Neural cell (in vitro differentiated cells): ENCODE results near the gene SIK1. TPM values are rescaled to one million over a fixed set of nuclear protein-coding genes. Genes with fewer than 3 reads are reported as not detected.

Experiments used
- H2AFZ ChIP-seq: fragments of 200-600, 300-800 bp; sonication (generic), shearing (Covaris generic); 2 replicates; pipeline ENCODE4 v1.6.0; 2014; ENCODE audit warnings: low read depth, mild to moderate bottlenecking, antibody characterized with exemption, low read length, moderate library complexity
- H3F3A ChIP-seq: fragments of 200-600 bp; shearing (Covaris generic); 2 replicates; pipeline ENCODE4 v1.6.1; 2016; ENCODE audit warnings: mild to moderate bottlenecking, moderate library complexity, mixed read lengths, antibody characterized with exemption, low read length; ENCODE audit not compliant: insufficient read depth, poor library complexity, severe bottlenecking
- H3K27ac ChIP-seq: fragments of 200-600, 300-800 bp; sonication (generic), shearing (Covaris generic); 2 replicates; pipeline ENCODE4 v1.5.1; 2014; ENCODE audit warnings: mild to moderate bottlenecking, low read length, moderate library complexity
- H3K27me3 ChIP-seq: fragments of 300-800, 200-600 bp; sonication (generic), shearing (Covaris generic); 2 replicates; pipeline ENCODE4 v1.6.0; 2014; ENCODE audit warnings: mild to moderate bottlenecking, low read depth, low read length, moderate library complexity; ENCODE audit not compliant: insufficient read depth
- H3K36me3 ChIP-seq: fragments of 300-800, 200-600 bp; sonication (generic), shearing (Covaris generic); 2 replicates; pipeline ENCODE4 v1.5.1; 2014; ENCODE audit warnings: mild to moderate bottlenecking, antibody characterized with exemption, low read length, moderate library complexity; ENCODE audit not compliant: insufficient read depth
- H3K4me2 ChIP-seq: fragments of 300-800, 200-600 bp; sonication (generic), shearing (Covaris generic); 2 replicates; pipeline ENCODE4 v1.6.0; 2014; ENCODE audit warnings: mild to moderate bottlenecking, low read length
- H3K4me3 ChIP-seq: fragments of 300-800, 200-600 bp; sonication (generic), shearing (Covaris generic); 2 replicates; pipeline ENCODE4 v1.5.1; 2014; ENCODE audit warnings: mild to moderate bottlenecking, low read length, moderate library complexity
- H3K79me2 ChIP-seq: fragments of 200-600 bp; shearing (Covaris generic); replicated peaks from 2 replicates; pipeline ENCODE4 v1.6.0; 2014; ENCODE audit warnings: mild to moderate bottlenecking, low read length, moderate library complexity; ENCODE audit not compliant: insufficient read depth
- H3K9ac ChIP-seq: fragments of 300-800, 200-600 bp; sonication (generic), shearing (Covaris generic); 2 replicates; pipeline ENCODE4 v1.6.1; 2016; ENCODE audit warnings: mild to moderate bottlenecking, low read length, mixed read lengths
- H3K9me2 ChIP-seq: fragments of 200-600 bp; shearing (Covaris generic); 2 replicates; pipeline ENCODE4 v1.6.1; 2016; ENCODE audit warnings: mild to moderate bottlenecking, low read length, mixed read lengths; ENCODE audit not compliant: insufficient read depth
- H3K9me3 ChIP-seq: fragments of 200-600, 300-800 bp; sonication (generic), shearing (Covaris generic); 2 replicates; pipeline ENCODE4 v1.6.1; 2016; ENCODE audit warnings: mild to moderate bottlenecking, mixed run types, low read length, moderate library complexity, mixed read lengths
- H4K20me1 ChIP-seq: fragments of 200-600 bp; shearing (Covaris generic); 2 replicates; pipeline ENCODE4 v1.6.1; 2016; ENCODE audit warnings: mild to moderate bottlenecking, mixed run types; ENCODE audit not compliant: insufficient read depth
- EP300 ChIP-seq: fragments of 450-650 bp; conservative IDR thresholded peaks from 2 replicates; pipeline ENCODE4 v1.6.1; 2014; ENCODE audit warnings: antibody characterized with exemption, mild to moderate bottlenecking, moderate library complexity; ENCODE audit not compliant: poor library complexity, severe bottlenecking
- EZH2 ChIP-seq: fragments of 200-600, 300-800 bp; shearing (Covaris generic), sonication (generic); IDR thresholded peaks from 2 replicates; pipeline ENCODE4 v1.6.1; 2014; ENCODE audit warnings: antibody characterized with exemption, low read length, borderline replicate concordance, mild to moderate bottlenecking; ENCODE audit not compliant: insufficient read depth, poor library complexity, severe bottlenecking
- MXI1 ChIP-seq: fragments of 450-650 bp; conservative IDR thresholded peaks from 2 replicates; pipeline ENCODE4 v1.6.1; 2014; ENCODE audit warnings: antibody characterized with exemption, mild to moderate bottlenecking; ENCODE audit not compliant: poor library complexity, severe bottlenecking
- POLR2AphosphoS5 ChIP-seq: IDR thresholded peaks from 2 replicates; pipeline ENCODE4 v1.6.1; 2012
- RAD21 ChIP-seq: fragments of 450-650 bp; conservative IDR thresholded peaks from 2 replicates; pipeline ENCODE4 v1.6.1; 2014; ENCODE audit warnings: antibody characterized with exemption, mild to moderate bottlenecking, moderate library complexity
- SMC3 ChIP-seq: fragments of 450-650 bp; conservative IDR thresholded peaks from 2 replicates; pipeline ENCODE4 v1.6.1; 2014; ENCODE audit warnings: antibody characterized with exemption, mild to moderate bottlenecking, moderate library complexity; ENCODE audit not compliant: poor library complexity
- TAF1 ChIP-seq: IDR thresholded peaks from 2 replicates; pipeline ENCODE4 v1.6.1; 2012; ENCODE audit warnings: low read depth
- polyA plus RNA-seq: library from polyadenylated mRNA; depleted of rRNA; stranded (reverse); fragments of >200 nt; gene quantifications from 2 replicates; pipeline ENCODE4 v1.2.3, GENCODE V29; 2014
- TF ChIP-seq, protein P1 (sequence below): fragments of 450-650 bp; IDR thresholded peaks from 2 replicates; pipeline ENCODE4 v1.5.1; 2014; ENCODE audit warnings: antibody characterized with exemption, mild to moderate bottlenecking, moderate library complexity; ENCODE audit not compliant: poor library complexity, severe bottlenecking
- TF ChIP-seq, protein P2 (sequence below): IDR thresholded peaks from 2 replicates; pipeline ENCODE4 v1.6.1; 2012; ENCODE audit warnings: borderline replicate concordance

Gene SIK1
- polyA plus RNA-seq, 1 donor from 2014 or later: 2.6 TPM

- no peak overlapping the region for H3K4me3 ChIP-seq
- no peak overlapping the region for H2AFZ ChIP-seq
- H3F3A ChIP-seq: no peaks in the 10 kb centered on the region
- no peak overlapping the region for H3K27ac ChIP-seq
- no peaks in the 10 kb centered on the region for H3K9me2 ChIP-seq
- H3K27me3 ChIP-seq: no peaks in the 10 kb centered on the region
- no peaks in the 10 kb centered on the region for H4K20me1 ChIP-seq
- H3K9me3 ChIP-seq: no peaks in the 10 kb centered on the region
- H3K4me2 ChIP-seq: no peak overlapping the region
- no peaks in the 10 kb centered on the region for H3K79me2 ChIP-seq
- H3K9ac ChIP-seq: no peak overlapping the region
- H3K36me3 ChIP-seq: no peaks in the 10 kb centered on the region
- TF ChIP-seq POLR2AphosphoS5: no peak
- no peak for TF ChIP-seq RAD21
- TF ChIP-seq, protein P1, sequence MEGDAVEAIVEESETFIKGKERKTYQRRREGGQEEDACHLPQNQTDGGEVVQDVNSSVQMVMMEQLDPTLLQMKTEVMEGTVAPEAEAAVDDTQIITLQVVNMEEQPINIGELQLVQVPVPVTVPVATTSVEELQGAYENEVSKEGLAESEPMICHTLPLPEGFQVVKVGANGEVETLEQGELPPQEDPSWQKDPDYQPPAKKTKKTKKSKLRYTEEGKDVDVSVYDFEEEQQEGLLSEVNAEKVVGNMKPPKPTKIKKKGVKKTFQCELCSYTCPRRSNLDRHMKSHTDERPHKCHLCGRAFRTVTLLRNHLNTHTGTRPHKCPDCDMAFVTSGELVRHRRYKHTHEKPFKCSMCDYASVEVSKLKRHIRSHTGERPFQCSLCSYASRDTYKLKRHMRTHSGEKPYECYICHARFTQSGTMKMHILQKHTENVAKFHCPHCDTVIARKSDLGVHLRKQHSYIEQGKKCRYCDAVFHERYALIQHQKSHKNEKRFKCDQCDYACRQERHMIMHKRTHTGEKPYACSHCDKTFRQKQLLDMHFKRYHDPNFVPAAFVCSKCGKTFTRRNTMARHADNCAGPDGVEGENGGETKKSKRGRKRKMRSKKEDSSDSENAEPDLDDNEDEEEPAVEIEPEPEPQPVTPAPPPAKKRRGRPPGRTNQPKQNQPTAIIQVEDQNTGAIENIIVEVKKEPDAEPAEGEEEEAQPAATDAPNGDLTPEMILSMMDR: no peak
- TF ChIP-seq MXI1: no peak
- no peak for TF ChIP-seq TAF1
- TF ChIP-seq, protein P2, sequence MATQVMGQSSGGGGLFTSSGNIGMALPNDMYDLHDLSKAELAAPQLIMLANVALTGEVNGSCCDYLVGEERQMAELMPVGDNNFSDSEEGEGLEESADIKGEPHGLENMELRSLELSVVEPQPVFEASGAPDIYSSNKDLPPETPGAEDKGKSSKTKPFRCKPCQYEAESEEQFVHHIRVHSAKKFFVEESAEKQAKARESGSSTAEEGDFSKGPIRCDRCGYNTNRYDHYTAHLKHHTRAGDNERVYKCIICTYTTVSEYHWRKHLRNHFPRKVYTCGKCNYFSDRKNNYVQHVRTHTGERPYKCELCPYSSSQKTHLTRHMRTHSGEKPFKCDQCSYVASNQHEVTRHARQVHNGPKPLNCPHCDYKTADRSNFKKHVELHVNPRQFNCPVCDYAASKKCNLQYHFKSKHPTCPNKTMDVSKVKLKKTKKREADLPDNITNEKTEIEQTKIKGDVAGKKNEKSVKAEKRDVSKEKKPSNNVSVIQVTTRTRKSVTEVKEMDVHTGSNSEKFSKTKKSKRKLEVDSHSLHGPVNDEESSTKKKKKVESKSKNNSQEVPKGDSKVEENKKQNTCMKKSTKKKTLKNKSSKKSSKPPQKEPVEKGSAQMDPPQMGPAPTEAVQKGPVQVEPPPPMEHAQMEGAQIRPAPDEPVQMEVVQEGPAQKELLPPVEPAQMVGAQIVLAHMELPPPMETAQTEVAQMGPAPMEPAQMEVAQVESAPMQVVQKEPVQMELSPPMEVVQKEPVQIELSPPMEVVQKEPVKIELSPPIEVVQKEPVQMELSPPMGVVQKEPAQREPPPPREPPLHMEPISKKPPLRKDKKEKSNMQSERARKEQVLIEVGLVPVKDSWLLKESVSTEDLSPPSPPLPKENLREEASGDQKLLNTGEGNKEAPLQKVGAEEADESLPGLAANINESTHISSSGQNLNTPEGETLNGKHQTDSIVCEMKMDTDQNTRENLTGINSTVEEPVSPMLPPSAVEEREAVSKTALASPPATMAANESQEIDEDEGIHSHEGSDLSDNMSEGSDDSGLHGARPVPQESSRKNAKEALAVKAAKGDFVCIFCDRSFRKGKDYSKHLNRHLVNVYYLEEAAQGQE: no peak
- TF ChIP-seq EP300: no peak
- TF ChIP-seq EZH2: no peak
- no peak for TF ChIP-seq SMC3
Measured at GRCh38 chr21:43376478-43376882, 50.5 kb downstream of the SIK1 start.

DNA sequence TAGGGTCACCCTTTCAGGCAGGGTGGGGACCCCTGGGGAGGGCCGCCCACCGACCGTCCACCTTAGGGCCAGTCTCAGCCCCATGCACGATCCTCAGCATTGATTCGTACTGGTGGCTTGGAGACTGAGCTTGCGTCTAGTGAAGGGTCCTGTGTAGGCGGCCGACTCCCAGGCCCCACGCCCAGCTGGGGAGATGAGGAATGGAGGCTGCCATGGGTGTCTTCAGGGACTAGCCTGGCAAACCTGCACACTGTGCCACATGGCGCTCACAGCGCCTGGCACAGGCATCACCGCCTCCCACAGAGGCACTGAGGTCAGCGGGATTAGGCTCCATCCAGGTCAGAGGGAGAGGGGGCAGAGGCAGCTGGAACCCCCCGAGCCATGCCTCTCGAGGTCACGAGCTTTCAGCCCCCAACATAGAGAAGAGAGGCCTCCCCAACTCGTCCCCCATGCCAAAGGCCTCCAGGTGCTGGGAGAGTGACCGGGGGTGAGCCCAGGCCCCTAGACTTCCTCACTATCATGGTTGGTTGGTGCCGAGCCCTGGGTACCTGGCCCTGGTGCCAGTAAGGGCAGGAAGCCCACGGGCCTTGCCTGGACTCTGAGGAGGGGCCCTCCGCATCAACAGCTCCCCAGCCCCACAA is 51.0 kb downstream of the SIK1 start:
- H3K9me2 ChIP-seq: no peaks in the 10 kb centered on the region
- TF ChIP-seq EP300 (no peak), TAF1 (no peak), POLR2AphosphoS5 (no peak), EZH2 (no peak), SMC3 (no peak), MXI1 (no peak), RAD21 (no peak)
- TF ChIP-seq, protein P2: no peak
- TF ChIP-seq, protein P1: no peak
- H3F3A ChIP-seq: no peaks in the 10 kb centered on the region
- no peaks in the 10 kb centered on the region for H3K27me3 ChIP-seq
- H2AFZ ChIP-seq: no peak overlapping the region
- H4K20me1 ChIP-seq: no peaks in the 10 kb centered on the region
- no peak overlapping the region for H3K4me3 ChIP-seq
- no peaks in the 10 kb centered on the region for H3K36me3 ChIP-seq
- no peak overlapping the region for H3K27ac ChIP-seq
- no peaks in the 10 kb centered on the region for H3K79me2 ChIP-seq
- H3K9me3 ChIP-seq: no peaks in the 10 kb centered on the region
- H3K9ac ChIP-seq: no peak overlapping the region
- H3K4me2 ChIP-seq: no peak overlapping the region
